Measurements from ENCODE around the gene RENBP.

The RENBP gene

GRCh38 chrX:153886915-153887314 is 57.5 kb downstream of the RENBP start (continued):
- TF ChIP-seq ZNF555 (tag by site-specific recombination; conservative IDR thresholded peaks at IDR 0.05) (no peak), ZNF266 (tag by site-specific recombination; IDR thresholded peaks at IDR 0.05; ENCODE audit: low read depth) (no peak), KLF7 (tag by site-specific recombination; IDR thresholded peaks at IDR 0.05; ENCODE audit: borderline replicate concordance) (0 out of 2 replicates have a peak, but pooled peaks have one; percentile 0), ZNF692 (tag by site-specific recombination; IDR thresholded peaks at IDR 0.05) (0 out of 2 replicates have a peak, but pooled peaks have one; percentile 16), ZFHX2 (tag by site-specific recombination; conservative IDR thresholded peaks at IDR 0.05) (0 out of 2 replicates have a peak, but pooled peaks have one; percentile 39), ZNF580 (tag by site-specific recombination; IDR thresholded peaks at IDR 0.05) (no peak), ZNF175 (tag by site-specific recombination; IDR thresholded peaks at IDR 0.05) (no peak), ZNF335 (tag by site-specific recombination; conservative IDR thresholded peaks at IDR 0.05) (no peak)

GRCh38 chrX:153885968-153886903 is 58.2 kb downstream of the RENBP start, which contains the start of gene L1CAM:
TSS of gene L1CAM (minus strand) at chrX:153886173. CDS start at chrX:153875836, 10,337 bp downstream.
- ChIA-PET CTCF (interaction anchor here (0.5 to 1.7 kb wide), 3 partner anchors 8 to 69 kb away, joined by 3 to 8 read pairs (median 3); no protein-coding TSS in a partner anchor), POLR2A (interaction anchor here (0.5 to 1.4 kb wide), 3 partner anchors 10 to 42 kb away, joined by 3 read pairs; no protein-coding TSS in a partner anchor)
- TF ChIP-seq EGR2 (tag by site-specific recombination; IDR thresholded peaks at IDR 0.05; ENCODE audit: low read depth) = 0 out of 2 replicates have a peak, but pooled peaks have one; percentile 56
- no peak for TF ChIP-seq MZF1 (tag by site-specific recombination; IDR thresholded peaks at IDR 0.05; ENCODE audit: borderline replicate concordance)
- 0 out of 2 replicates have a peak, but pooled peaks have one; percentile 30 for TF ChIP-seq ZBTB10 (tag by site-specific recombination; IDR thresholded peaks at IDR 0.05)
- 0 out of 2 replicates have a peak, but pooled peaks have one; percentile 9 for TF ChIP-seq KLF7 (tag by site-specific recombination; IDR thresholded peaks at IDR 0.05; ENCODE audit: borderline replicate concordance)
- TF ChIP-seq ZIC2 (tag by site-specific recombination; IDR thresholded peaks at IDR 0.05) = peak; percentile 55
- TF ChIP-seq ZBTB48 (tag by site-specific recombination; IDR thresholded peaks at IDR 0.05) = peak; percentile 80
- TF ChIP-seq HIC1 (tag by site-specific recombination; IDR thresholded peaks at IDR 0.05) = peak; percentile 10; the same call in 1 of the 2 replicates
- TF ChIP-seq ZNF280D (tag by site-specific recombination; IDR thresholded peaks at IDR 0.05) = no peak
- TF ChIP-seq ZBTB7A (tag by site-specific recombination; IDR thresholded peaks at IDR 0.05; ENCODE audit: low read depth) = 0 out of 2 replicates have a peak, but pooled peaks have one; percentile 26
- TF ChIP-seq KLF1 (tag by site-specific recombination; IDR thresholded peaks at IDR 0.05) = peak; percentile 51
- no peak for TF ChIP-seq ZNF274 (IDR thresholded peaks at IDR 0.05; ENCODE audit: low read length)
- no peak for TF ChIP-seq ZNF274 (tag by site-specific recombination; IDR thresholded peaks at IDR 0.05; ENCODE audit: borderline replicate concordance)
- no peaks in the 10 kb centered on the region for H3K4me1 ChIP-seq (ENCODE audit: control insufficient read depth, insufficient read depth, low read length)
- no peaks in the 10 kb centered on the region for H3K9me3 ChIP-seq (ENCODE audit: control insufficient read depth, insufficient read depth, low read depth, low read length)
- H3K4me3 ChIP-seq (ENCODE audit: low read depth, low read length) = peak within 1 kb of the TSS; percentile 12
- H3K27ac ChIP-seq (ENCODE audit: extremely low read depth, low read depth, low read length) = no peak within 1 kb of the TSS
- H3K36me3 ChIP-seq (ENCODE audit: control insufficient read depth in 2 of 2, insufficient read depth in 1 of 2, low read length in 2 of 2) = no peaks in the 10 kb centered on the region
